Left ventricle myocardium inferior (tissue), 1 donor: ENCODE measurements around the gene PCDH15. TPM values are rescaled to one million over a fixed set of nuclear protein-coding genes. Genes with fewer than 3 reads are reported as not detected.

Experiments used
- DNase-seq: peaks from one replicate; pipeline ENCODE4 v3.0.0-alpha.2; 2020
- H3K27ac ChIP-seq: fragments of 200-600 bp; replicated peaks from 2 replicates; pipeline ENCODE4 v1.8.0; 2021
- H3K27me3 ChIP-seq: fragments of 200-600 bp; 2 replicates; pipeline ENCODE4 v1.8.0; 2021; ENCODE audit warnings: low read depth
- H3K36me3 ChIP-seq: fragments of 200-600 bp; 2 replicates; pipeline ENCODE4 v1.8.0; 2021
- H3K4me1 ChIP-seq: fragments of 200-600 bp; 2 replicates; pipeline ENCODE4 v1.8.0; 2021
- H3K4me3 ChIP-seq: fragments of 200-600 bp; 2 replicates; pipeline ENCODE4 v1.8.0; 2021; ENCODE audit warnings: mild to moderate bottlenecking, moderate library complexity
- H3K9me3 ChIP-seq: fragments of 200-600 bp; replicated peaks from 2 replicates; pipeline ENCODE4 v1.8.0; 2021
- intact Hi-C: fragments of 100-400 bp; cut with micrococcal nuclease; formaldehyde crosslinking; loops from one replicate; pipeline ENCODE4 v1.11.0; 2022
- total RNA-seq: library from RNA; stranded (reverse); fragmentation: NEBNext Ultra II Directional; extraction: Animal tissue kit (Norgen Biotek cat#: 25700); gene quantifications from one replicate; pipeline ENCODE4 v1.2.1, GENCODE V29; 2021
- TF ChIP-seq, protein P1 (sequence below): fragments of 200-600 bp; IDR thresholded peaks from 2 replicates; pipeline ENCODE4 v1.8.0; 2021; ENCODE audit warnings: antibody characterized with exemption, mild to moderate bottlenecking, borderline replicate concordance
- donor health status: DM: no; HTN: yes; CAD: no; lungs with severe emphysema.

PCDH15 gene
- total RNA-seq, 1 donor from 2014 or later = 0.19 TPM

GRCh38 chr10:53893061-53893460 lies 908.0 kb downstream of the PCDH15 start:
- intact Hi-C loops = no loop called here
- Histone ChIP-seq H3K27me3 (no peaks in the 10 kb centered on the region), H3K4me3 (no peak overlapping the region), H3K27ac (no peak overlapping the region), H3K9me3 (no peaks in the 10 kb centered on the region), H3K36me3 (no peaks in the 10 kb centered on the region), H3K4me1 (no peaks in the 10 kb centered on the region)
- no peak for DNase-seq
- TF ChIP-seq, protein P1, sequence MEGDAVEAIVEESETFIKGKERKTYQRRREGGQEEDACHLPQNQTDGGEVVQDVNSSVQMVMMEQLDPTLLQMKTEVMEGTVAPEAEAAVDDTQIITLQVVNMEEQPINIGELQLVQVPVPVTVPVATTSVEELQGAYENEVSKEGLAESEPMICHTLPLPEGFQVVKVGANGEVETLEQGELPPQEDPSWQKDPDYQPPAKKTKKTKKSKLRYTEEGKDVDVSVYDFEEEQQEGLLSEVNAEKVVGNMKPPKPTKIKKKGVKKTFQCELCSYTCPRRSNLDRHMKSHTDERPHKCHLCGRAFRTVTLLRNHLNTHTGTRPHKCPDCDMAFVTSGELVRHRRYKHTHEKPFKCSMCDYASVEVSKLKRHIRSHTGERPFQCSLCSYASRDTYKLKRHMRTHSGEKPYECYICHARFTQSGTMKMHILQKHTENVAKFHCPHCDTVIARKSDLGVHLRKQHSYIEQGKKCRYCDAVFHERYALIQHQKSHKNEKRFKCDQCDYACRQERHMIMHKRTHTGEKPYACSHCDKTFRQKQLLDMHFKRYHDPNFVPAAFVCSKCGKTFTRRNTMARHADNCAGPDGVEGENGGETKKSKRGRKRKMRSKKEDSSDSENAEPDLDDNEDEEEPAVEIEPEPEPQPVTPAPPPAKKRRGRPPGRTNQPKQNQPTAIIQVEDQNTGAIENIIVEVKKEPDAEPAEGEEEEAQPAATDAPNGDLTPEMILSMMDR = no peak

GRCh38 chr10:53886325-53887300 lies 914.4 kb downstream of the PCDH15 start:
- no peak overlapping the region for H3K4me3 ChIP-seq
- no peaks in the 10 kb centered on the region for H3K9me3 ChIP-seq
- TF ChIP-seq, protein P1 = no peak
- no peak overlapping the region for H3K27ac ChIP-seq
- no peaks in the 10 kb centered on the region for H3K36me3 ChIP-seq
- intact Hi-C loops = no loop called here
- DNase-seq = no peak
- H3K27me3 ChIP-seq = no peaks in the 10 kb centered on the region
- H3K4me1 ChIP-seq = no peaks in the 10 kb centered on the region

DNA sequence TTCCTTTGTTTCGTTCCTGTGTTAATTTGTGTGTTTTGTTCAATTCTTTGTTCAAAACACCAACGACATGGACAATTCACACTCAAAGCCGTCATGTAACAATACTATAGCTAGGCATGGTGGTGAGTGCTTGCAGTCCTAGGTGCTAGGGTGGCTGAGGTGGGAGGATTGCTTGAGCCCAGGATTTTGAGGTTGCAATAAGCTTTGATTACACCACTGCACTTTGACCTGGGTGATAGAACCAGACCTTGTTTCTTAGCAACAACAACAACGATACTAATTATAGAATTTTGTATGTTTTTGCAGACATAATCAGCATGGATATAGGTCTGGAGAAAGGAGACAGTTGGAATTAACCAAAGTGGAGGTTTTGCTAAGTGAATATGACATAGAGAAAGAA lies 936.2 kb downstream of the PCDH15 start:
- H3K4me3 ChIP-seq = no peak overlapping the region
- H3K36me3 ChIP-seq = no peaks in the 10 kb centered on the region
- H3K27me3 ChIP-seq = no peaks in the 10 kb centered on the region
- no peaks in the 10 kb centered on the region for H3K4me1 ChIP-seq
- DNase-seq = no peak
- TF ChIP-seq, protein P1 = no peak
- H3K9me3 ChIP-seq = no peaks in the 10 kb centered on the region
- H3K27ac ChIP-seq = no peak overlapping the region
- intact Hi-C loops = no loop called here

DNA sequence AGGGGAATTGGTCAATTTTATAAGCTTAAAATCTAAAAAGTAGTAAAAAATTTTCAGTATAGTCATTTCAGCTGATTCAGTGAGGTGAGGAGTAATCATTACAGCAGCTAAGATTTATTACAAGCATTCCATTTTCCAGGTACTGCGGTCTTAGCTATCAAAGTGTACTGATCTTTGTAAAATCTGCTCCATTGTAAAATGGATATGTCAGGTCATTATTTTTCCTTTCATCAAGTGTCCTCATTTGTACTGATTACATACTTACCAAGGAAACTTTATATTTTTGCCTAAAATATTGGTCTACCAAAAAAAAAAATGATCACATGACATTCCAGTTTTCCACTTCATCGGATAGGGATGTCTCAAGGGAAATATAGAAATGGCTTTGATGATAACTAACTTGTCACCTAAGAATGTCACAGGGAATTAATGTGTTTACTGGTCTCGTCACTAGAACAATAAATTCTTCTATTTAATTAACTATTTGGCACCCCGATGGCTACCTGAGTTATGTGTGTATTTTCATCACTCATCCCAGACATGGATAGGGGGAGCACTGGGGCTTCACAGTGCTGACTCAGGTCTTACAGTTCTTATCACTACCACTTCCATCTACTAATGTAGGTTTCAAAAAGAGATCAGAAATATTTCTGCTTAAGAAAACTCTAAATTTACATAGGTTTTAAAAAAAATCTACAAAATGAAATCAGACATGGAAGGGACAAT lies 948.4 kb downstream of the PCDH15 start:
- H3K36me3 ChIP-seq = no peaks in the 10 kb centered on the region
- no peaks in the 10 kb centered on the region for H3K27me3 ChIP-seq
- H3K9me3 ChIP-seq = no peaks in the 10 kb centered on the region
- intact Hi-C loops = no loop called here
- TF ChIP-seq, protein P1 = no peak
- H3K4me3 ChIP-seq = no peak overlapping the region
- DNase-seq = no peak
- no peaks in the 10 kb centered on the region for H3K4me1 ChIP-seq
- H3K27ac ChIP-seq = no peak overlapping the region

GRCh38 chr10:53846809-53847208 lies 954.2 kb downstream of the PCDH15 start:
- no peak for DNase-seq

More at GRCh38 chr10:53846809-53847208, 954.2 kb downstream of the PCDH15 start:
- no peaks in the 10 kb centered on the region for H3K36me3 ChIP-seq
- intact Hi-C loops = no loop called here
- no peaks in the 10 kb centered on the region for H3K27me3 ChIP-seq
- H3K9me3 ChIP-seq = no peaks in the 10 kb centered on the region
- TF ChIP-seq, protein P1 = no peak
- H3K4me1 ChIP-seq = no peaks in the 10 kb centered on the region
- H3K4me3 ChIP-seq = no peak overlapping the region
- H3K27ac ChIP-seq = no peak overlapping the region
